Left lung (tissue), 14 donors: ENCODE measurements around the gene BHMT. TPM values are rescaled to one million over a fixed set of nuclear protein-coding genes. Genes with fewer than 3 reads are reported as not detected.
A peak's percentile ranks its signal among the peaks of the same experiment; 100 is the strongest.

Experiments used
- ATAC-seq: fragments of 200-7000 bp; cut with Tn5 transposase; one replicate; pipeline ENCODE4 v1.9.1; 2020; ENCODE audit warnings: moderate library complexity
- DNase-seq, 4 donors: peaks; one replicate each; pipeline ENCODE4 v3.0.0-alpha.2; 2013 to 2020
- H3K27ac ChIP-seq, 2 donors: fragments of 200-600 bp; sonication (generic) in 1 of 2; one replicate each; pipeline versions ENCODE4 v1.5.0 to v1.8.0; 2020 to 2021
- H3K27me3 ChIP-seq, 2 donors: fragments of 200-600 bp; sonication (generic) in 1 of 2; one replicate each; pipeline versions ENCODE4 v1.5.0 to v1.8.0; 2020 to 2021
- H3K36me3 ChIP-seq, 2 donors: fragments of 200-600 bp; sonication (generic) in 1 of 2; one replicate each; pipeline versions ENCODE4 v1.5.0 to v1.8.0; 2020 to 2021
- H3K4me1 ChIP-seq, 2 donors: fragments of 200-600 bp; one replicate each; pipeline ENCODE4 v1.8.0; 2021
- H3K4me3 ChIP-seq, 2 donors: fragments of 200-600 bp; sonication (generic) in 1 of 2; one replicate each; pipeline versions ENCODE4 v1.5.0 to v1.8.0; 2020 to 2021; ENCODE audit warnings: mild to moderate bottlenecking in 1 of 2
- H3K9me3 ChIP-seq, 2 donors: fragments of 200-600 bp; sonication (generic) in 1 of 2; one replicate each; pipeline versions ENCODE4 v1.5.0 to v1.8.0; 2020 to 2021
- intact Hi-C, 2 donors: fragments of 100-400 bp; cut with DNase I; formaldehyde crosslinking; loops; one replicate each; pipeline versions ENCODE4 v1.11.2 to v1.14.2; 2022
- long read RNA-seq, 12 donors: library from polyadenylated mRNA in 2 of 12; unstranded in 2 of 12; transcript quantifications; one replicate each; pipeline ENCODE4 v2.0.0 and lab custom pipeline, GENCODE V29; 2019 to 2026
- polyA plus RNA-seq, 6 donors: library from polyadenylated mRNA; unstranded; fragments of 120-200 nt; gene quantifications; one replicate each; pipeline ENCODE4 v1.2.1, GENCODE V29; 2013; ENCODE audit not compliant: insufficient read length in 6 of 6
- total RNA-seq, 2 donors: library from RNA; stranded (reverse); fragmentation: NEBNext Ultra II Directional; extraction: Animal tissue kit (Norgen Biotek cat#: 25700); gene quantifications; one replicate each; pipeline ENCODE4 v1.2.1, GENCODE V29; 2021
- TF ChIP-seq, protein P1 (sequence below), 2 donors: fragments of 200-600 bp; sonication (generic) in 1 of 2; IDR thresholded peaks; one replicate each; pipeline versions ENCODE4 v1.5.0 to v1.8.0; 2021; ENCODE audit warnings: antibody characterized with exemption in 2 of 2
- donor health status: DM: no; HTN: yes; CAD: no.
- donor health status: DM: no; HTN: no; CAD: no.

The BHMT gene, protein sequence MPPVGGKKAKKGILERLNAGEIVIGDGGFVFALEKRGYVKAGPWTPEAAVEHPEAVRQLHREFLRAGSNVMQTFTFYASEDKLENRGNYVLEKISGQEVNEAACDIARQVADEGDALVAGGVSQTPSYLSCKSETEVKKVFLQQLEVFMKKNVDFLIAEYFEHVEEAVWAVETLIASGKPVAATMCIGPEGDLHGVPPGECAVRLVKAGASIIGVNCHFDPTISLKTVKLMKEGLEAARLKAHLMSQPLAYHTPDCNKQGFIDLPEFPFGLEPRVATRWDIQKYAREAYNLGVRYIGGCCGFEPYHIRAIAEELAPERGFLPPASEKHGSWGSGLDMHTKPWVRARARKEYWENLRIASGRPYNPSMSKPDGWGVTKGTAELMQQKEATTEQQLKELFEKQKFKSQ
- total RNA-seq (under 1 TPM in 1 of 2 donors, not detected in 1; 0.16 TPM), polyA plus RNA-seq (1 to 10 TPM in 2 of 6 donors, under 1 TPM in 4; 0.27 to 2.1 (median 0.93) TPM)
- long read RNA-seq, donor 1: 0 reads
- long read RNA-seq, donor 2: 0 reads
- long read RNA-seq, donor 3: 0 reads
- long read RNA-seq, donor 4: 0 reads
- long read RNA-seq, donor 5: 0 reads
- long read RNA-seq, donor 6: 0 reads
- long read RNA-seq, donor 7: 0 reads
- long read RNA-seq, donor 8: 0 reads
- long read RNA-seq, donor 9: 0 reads
- long read RNA-seq, donor 10: 0 reads
- long read RNA-seq, donor 11: 0 reads
- long read RNA-seq, donor 12: 0 reads

DNA sequence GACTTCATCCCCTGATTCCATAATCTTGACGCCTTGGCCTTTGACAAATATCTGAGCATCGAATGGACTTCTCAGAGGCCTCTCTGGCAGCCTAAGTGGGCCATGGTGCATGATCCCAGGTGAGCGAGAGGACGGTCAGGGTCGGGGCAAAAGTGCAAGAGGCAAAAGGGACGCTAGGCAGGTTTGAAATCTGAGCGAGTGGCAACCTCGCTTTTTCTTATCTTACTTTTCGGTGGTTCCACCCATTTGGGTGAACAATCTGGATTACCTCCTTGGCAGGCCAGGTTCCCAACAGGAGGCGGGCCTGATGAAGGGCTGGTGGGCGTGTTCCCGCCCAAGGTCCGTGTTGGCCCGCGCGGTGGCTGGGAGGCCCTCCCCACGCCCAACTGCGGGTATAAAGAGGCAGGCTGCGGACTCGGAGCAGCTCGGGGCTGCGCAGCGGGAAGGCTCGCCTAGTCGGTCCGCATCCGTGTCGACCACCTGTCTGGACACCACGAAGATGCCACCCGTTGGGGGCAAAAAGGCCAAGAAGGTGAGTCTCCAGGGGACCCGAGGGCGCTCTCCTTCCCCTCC, at the start of gene BHMT:
Gene BHMT, plus strand, starts transcription at position 423 of the 573 bp plus-strand sequence. Its CDS starts 77 bp downstream, at position 500.
- H3K4me1 ChIP-seq: no peaks in the 10 kb centered on the region
- peaks cover 36 to 57% of the 10 kb centered on the region in 2 donors for H3K27me3 ChIP-seq
- H3K27ac ChIP-seq: no peak within 1 kb of the TSS
- H3K36me3 ChIP-seq: no peaks in the 10 kb centered on the region
- peak in 1 of 4 donors; percentile 75 for DNase-seq
- no peaks in the 10 kb centered on the region for H3K9me3 ChIP-seq
- H3K4me3 ChIP-seq: no peak within 1 kb of the TSS
- TF ChIP-seq, protein P1, sequence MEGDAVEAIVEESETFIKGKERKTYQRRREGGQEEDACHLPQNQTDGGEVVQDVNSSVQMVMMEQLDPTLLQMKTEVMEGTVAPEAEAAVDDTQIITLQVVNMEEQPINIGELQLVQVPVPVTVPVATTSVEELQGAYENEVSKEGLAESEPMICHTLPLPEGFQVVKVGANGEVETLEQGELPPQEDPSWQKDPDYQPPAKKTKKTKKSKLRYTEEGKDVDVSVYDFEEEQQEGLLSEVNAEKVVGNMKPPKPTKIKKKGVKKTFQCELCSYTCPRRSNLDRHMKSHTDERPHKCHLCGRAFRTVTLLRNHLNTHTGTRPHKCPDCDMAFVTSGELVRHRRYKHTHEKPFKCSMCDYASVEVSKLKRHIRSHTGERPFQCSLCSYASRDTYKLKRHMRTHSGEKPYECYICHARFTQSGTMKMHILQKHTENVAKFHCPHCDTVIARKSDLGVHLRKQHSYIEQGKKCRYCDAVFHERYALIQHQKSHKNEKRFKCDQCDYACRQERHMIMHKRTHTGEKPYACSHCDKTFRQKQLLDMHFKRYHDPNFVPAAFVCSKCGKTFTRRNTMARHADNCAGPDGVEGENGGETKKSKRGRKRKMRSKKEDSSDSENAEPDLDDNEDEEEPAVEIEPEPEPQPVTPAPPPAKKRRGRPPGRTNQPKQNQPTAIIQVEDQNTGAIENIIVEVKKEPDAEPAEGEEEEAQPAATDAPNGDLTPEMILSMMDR (IDR thresholded peaks at IDR 0.05): no peak
- peak; percentile 16 for ATAC-seq
- intact Hi-C loops: no loop called here

DNA sequence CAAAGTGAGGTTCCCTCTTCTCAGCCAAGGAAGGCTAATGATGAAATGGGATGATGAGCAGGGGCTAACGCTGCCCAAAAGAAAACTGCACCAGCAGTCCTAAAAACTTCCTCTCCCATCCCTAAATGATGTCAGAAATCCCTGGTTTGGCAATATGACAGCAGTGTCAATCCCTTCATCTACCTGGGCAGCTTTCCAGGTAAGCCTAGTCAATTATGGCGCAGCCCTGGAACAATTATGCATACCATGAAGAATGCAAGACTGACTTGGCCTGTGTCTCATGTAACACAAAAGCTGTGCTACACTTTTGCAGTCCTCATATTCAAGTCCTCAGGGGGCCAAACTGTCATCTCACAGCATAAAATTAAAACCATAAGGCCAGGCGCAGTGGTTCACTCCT, 49.2 kb upstream of the BHMT start:
- intact Hi-C loops: no loop called here
- Histone ChIP-seq H3K36me3 (no peaks in the 10 kb centered on the region), H3K27me3 (peaks cover 0 to 2% of the 10 kb centered on the region in 2 donors), H3K4me1 (no peaks in the 10 kb centered on the region), H3K27ac (no peak overlapping the region), H3K4me3 (no peak overlapping the region), H3K9me3 (no peaks in the 10 kb centered on the region)
- ATAC-seq (no peak), DNase-seq (no peak)
- TF ChIP-seq, protein P1 (IDR thresholded peaks at IDR 0.05): no peak

DNA sequence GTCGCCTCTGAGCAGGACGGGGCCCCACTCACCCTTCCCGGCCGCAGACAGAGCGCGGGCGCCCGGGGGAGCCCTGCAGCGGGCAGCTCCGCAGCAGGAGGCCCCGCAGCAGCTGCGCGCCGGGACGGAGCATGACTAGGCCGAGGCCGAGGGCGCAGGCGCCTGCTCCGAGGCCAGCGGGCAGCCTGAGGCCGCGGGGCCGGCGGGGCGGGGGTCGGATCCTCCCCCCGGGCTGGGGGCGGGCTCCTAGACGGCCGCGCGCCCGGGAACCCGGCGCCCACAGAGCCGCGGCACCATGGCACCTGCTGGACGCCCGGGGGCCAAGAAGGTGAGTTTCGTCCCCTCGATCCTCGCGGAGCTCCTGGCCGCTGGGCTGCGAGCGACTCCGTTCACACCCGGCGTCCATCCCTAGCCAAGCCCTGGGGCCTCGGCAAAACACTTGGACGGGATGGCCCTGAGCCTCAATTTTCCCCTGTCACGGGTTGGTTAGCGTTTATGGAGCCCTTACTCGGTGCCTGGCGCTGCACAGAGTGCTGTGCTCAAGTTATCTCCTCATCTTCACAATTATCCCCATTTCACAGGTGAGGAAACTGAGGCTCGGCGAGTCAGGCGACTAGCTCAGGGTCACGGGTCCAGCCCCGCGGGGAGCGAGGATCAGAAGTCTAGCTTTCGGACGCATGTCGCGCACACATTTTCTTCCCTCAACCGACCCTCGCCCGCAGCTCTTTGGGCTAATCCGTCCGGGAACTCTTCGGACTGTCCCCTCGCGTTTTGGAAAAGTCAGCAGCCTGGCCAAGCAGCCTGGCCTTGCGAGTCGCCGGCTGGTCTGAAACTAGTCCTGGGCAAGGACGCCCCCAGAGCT, 41.9 kb upstream of the BHMT start, which contains the start of the genes BHMT2 and DMGDH:
Gene BHMT2, plus strand, starts transcription at position 280 of the 862 bp plus-strand sequence. Its CDS starts 16 bp downstream, at position 296.
Gene DMGDH, minus strand, starts transcription at position 187 of the 862 bp plus-strand sequence. Its CDS starts 54 bp downstream, at position 133.
- peaks cover 0 to 33% of the 10 kb centered on the region in 2 donors for H3K27me3 ChIP-seq
- no peaks in the 10 kb centered on the region for H3K36me3 ChIP-seq
- H3K4me3 ChIP-seq: peak within 1 kb of the TSS; percentile 20 to 25
- peak; percentile 87 for ATAC-seq
- TF ChIP-seq, protein P1 (IDR thresholded peaks at IDR 0.05): no peak
- H3K9me3 ChIP-seq: peaks cover 0 to 5% of the 10 kb centered on the region in 2 donors
- DNase-seq: peak; percentile 6 to 77 (median 30)
- no peak within 1 kb of the TSS for H3K27ac ChIP-seq
- peaks cover 0 to 3% of the 10 kb centered on the region in 2 donors for H3K4me1 ChIP-seq
- intact Hi-C loops: no loop called here

DNA sequence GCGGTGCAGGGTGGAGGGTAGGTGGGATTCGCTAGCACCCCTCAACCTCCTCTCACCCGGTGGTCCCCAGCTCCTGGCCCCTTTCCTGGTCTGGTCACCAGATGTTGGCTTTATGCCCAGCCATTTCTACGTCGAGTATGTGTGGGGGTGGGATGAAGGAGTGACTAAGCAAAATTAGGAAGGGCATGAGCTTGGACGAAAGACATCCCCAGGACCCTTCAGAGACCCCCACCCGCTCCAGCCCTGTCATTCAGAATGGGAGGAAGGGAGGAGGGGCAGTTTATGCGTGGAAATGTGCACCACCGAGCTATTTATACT, 41.3 kb upstream of the BHMT start:
- H3K9me3 ChIP-seq: peaks cover 0 to 5% of the 10 kb centered on the region in 2 donors
- intact Hi-C loops: no loop called here
- no peak for ATAC-seq
- TF ChIP-seq, protein P1 (IDR thresholded peaks at IDR 0.05): no peak
- peak overlapping the region; percentile 20 to 25 for H3K4me3 ChIP-seq
- H3K4me1 ChIP-seq: peaks cover 0 to 3% of the 10 kb centered on the region in 2 donors
- H3K36me3 ChIP-seq: no peaks in the 10 kb centered on the region
- H3K27ac ChIP-seq: no peak overlapping the region
- peak in 2 of 4 donors; percentile 13 to 47 for DNase-seq
- H3K27me3 ChIP-seq: peaks cover 0 to 33% of the 10 kb centered on the region in 2 donors
